Stimulated activated naive B cell treated with anti-CD40 and anti-IgM and Interleukin-4, amounts not matched to agents 10 μg/mL and 1 μg/mL and 100 μg/mL, for 72 hours (primary cell): ENCODE results near the gene POMT1.
A peak's percentile ranks its signal among the peaks of the same experiment; 100 is the strongest.
"Not testable (repeated sequence)": the region's sequence is repeated elsewhere in the genome, so short reads cannot be mapped to it uniquely, and the experiment has no call there.

Experiments used
- ATAC-seq, 2 donors: fragments of 150-1000 bp; cut with Tn5 transposase; replicated peaks; 2 replicates each; pipeline ENCODE4 v1.10.0; 2021; ENCODE audit warnings: moderate library complexity in 1 of 2
- DNase-seq: peaks from one replicate; pipeline ENCODE4 v3.0.0; 2021
- H3K27ac Mint-ChIP-seq: one replicate; pipeline ENCODE4 v1.8.0; 2022; ENCODE audit warnings: mild to moderate bottlenecking, mixed read lengths
- H3K27me3 Mint-ChIP-seq, 2 donors: one replicate each; pipeline ENCODE4 v1.8.0; 2022; ENCODE audit warnings: mixed read lengths in 2 of 2
- H3K36me3 Mint-ChIP-seq, 2 donors: one replicate each; pipeline ENCODE4 v1.8.0; 2022; ENCODE audit warnings: mixed read lengths in 2 of 2, mild to moderate bottlenecking in 1 of 2
- H3K4me1 Mint-ChIP-seq, 2 donors: one replicate each; pipeline ENCODE4 v1.8.0; 2022; ENCODE audit warnings: mixed read lengths in 2 of 2, mild to moderate bottlenecking in 1 of 2
- H3K4me3 Mint-ChIP-seq, 2 donors: one replicate each; pipeline ENCODE4 v1.8.0; 2022; ENCODE audit warnings: mild to moderate bottlenecking in 2 of 2, mixed read lengths in 2 of 2, moderate library complexity in 1 of 2
- H3K9me3 Mint-ChIP-seq, 2 donors: one replicate each; pipeline ENCODE4 v1.8.0; 2022; ENCODE audit warnings: mixed read lengths in 2 of 2, mild to moderate bottlenecking in 1 of 2

The POMT1 gene

DNA sequence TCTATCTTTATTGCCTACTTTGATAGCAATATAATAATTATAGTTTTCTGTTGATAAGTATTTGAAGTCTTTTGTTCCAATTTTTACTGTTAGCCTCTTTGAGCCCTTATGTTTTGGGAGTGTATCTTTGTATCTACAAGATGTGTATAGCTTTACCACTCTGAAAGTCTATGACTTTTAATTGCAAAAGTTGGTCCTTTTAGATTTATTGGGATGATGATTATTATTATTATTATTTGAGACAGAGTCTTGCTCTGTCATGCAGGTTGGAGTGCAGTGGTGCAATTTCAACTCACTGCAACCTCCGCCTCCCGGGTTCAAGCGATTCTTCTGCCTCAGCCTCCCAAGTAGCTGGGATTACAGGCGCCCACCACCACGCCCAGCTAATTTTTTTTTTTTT lies 30.6 kb upstream of the POMT1 start:
- H3K9me3 Mint-ChIP-seq, H3K4me3 Mint-ChIP-seq, DNase-seq, ATAC-seq, H3K27me3 Mint-ChIP-seq, H3K27ac Mint-ChIP-seq: not testable (repeated sequence)
- Mint-ChIP-seq H3K36me3 (peaks cover 41 to 68% of the 10 kb centered on the region in 2 donors), H3K4me1 (peaks cover 2 to 16% of the 10 kb centered on the region in 2 donors)

DNA sequence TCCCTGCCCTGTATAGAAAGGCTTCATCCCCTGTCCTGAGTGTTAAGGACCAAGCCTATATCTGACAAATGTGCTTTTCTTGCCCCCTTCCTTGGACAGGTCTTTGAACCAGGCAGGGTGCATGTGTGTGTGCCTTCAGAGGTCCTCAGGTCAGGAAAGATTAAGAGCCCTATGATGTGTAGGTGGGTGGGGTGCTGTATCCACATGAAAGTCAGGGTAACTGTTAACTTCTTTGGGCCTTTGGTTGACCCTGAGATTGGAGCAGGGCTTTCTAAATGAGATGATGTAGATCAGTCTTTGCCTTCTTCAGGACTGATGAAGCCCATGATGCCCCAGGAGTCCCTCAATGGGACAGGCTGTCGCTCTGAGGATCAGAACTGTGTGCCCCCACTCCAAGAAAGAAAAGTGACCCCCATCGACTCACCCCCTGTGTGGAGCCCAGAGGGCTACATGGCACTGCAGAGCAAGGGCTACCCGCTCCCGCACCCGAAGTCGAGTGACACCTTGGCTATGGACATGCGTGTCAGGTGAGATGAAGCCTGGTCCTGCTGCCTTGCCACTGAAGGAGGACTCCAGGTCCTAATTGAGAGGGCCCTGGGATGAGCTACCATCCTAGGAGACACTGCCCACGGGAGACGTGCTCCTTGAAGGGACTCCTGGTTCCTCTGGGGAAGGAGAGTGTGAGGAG lies 29.4 kb upstream of the POMT1 start:
- no peaks in the 10 kb centered on the region for H3K9me3 Mint-ChIP-seq
- no peaks in the 10 kb centered on the region for H3K27me3 Mint-ChIP-seq
- DNase-seq, result no peak
- no peak overlapping the region for H3K4me3 Mint-ChIP-seq
- peak overlapping the region; percentile 86 for H3K27ac Mint-ChIP-seq
- peaks cover 38 to 69% of the 10 kb centered on the region in 2 donors for H3K36me3 Mint-ChIP-seq
- peaks cover 9 to 20% of the 10 kb centered on the region in 2 donors for H3K4me1 Mint-ChIP-seq
- ATAC-seq, result no peak

DNA sequence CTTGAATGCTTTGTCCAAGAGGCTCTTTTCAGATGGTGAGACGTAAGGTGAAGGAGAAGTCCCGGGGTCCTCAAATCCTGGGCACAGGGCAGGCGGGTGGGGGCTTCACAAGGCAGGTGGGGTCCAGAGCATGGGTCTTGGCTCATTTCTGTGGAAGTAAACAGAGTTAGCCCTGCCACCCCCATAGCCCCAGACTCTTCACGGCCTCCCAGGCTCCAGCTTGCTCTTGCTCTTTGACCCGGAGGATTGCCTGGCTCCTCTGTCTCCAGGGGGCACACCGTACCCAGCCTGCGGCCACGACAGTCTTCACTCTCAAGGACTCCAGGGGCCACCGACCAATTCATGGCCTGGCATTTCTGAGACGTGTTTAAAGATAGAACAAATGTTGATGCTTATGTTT lies 28.8 kb upstream of the POMT1 start:
- ATAC-seq (no peak), DNase-seq (no peak)
- H3K4me1 Mint-ChIP-seq, result peaks cover 10 to 22% of the 10 kb centered on the region in 2 donors
- H3K36me3 Mint-ChIP-seq, result peaks cover 40 to 69% of the 10 kb centered on the region in 2 donors
- H3K4me3 Mint-ChIP-seq, result no peak overlapping the region
- no peaks in the 10 kb centered on the region for H3K27me3 Mint-ChIP-seq
- H3K27ac Mint-ChIP-seq, result no peak overlapping the region
- no peaks in the 10 kb centered on the region for H3K9me3 Mint-ChIP-seq

DNA sequence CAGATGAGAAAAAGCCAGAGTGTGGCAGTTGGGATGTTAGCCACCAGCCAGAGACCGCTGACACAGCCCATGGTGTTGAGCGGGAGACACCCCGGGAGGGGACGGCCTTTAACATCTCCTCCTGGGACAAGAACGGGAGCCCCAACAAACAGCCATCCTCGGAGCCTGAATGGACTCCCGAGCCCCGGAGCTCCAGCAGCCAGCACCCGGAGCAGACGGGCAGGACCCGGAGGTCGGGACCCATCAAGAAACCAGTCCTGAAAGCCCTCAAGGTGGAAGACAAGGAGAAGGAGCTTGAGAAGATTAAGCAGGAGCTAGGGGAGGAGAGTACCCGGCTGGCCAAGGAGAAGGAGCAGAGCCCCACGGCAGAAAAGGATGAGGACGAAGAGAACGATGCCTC lies 28.0 kb upstream of the POMT1 start:
- ATAC-seq, result no peak
- Mint-ChIP-seq H3K9me3 (no peaks in the 10 kb centered on the region), H3K36me3 (peaks cover 41 to 71% of the 10 kb centered on the region in 2 donors), H3K4me3 (no peak overlapping the region), H3K27me3 (no peaks in the 10 kb centered on the region), H3K4me1 (peaks cover 10 to 20% of the 10 kb centered on the region in 2 donors), H3K27ac (peak overlapping the region; percentile 75)
- no peak for DNase-seq

DNA sequence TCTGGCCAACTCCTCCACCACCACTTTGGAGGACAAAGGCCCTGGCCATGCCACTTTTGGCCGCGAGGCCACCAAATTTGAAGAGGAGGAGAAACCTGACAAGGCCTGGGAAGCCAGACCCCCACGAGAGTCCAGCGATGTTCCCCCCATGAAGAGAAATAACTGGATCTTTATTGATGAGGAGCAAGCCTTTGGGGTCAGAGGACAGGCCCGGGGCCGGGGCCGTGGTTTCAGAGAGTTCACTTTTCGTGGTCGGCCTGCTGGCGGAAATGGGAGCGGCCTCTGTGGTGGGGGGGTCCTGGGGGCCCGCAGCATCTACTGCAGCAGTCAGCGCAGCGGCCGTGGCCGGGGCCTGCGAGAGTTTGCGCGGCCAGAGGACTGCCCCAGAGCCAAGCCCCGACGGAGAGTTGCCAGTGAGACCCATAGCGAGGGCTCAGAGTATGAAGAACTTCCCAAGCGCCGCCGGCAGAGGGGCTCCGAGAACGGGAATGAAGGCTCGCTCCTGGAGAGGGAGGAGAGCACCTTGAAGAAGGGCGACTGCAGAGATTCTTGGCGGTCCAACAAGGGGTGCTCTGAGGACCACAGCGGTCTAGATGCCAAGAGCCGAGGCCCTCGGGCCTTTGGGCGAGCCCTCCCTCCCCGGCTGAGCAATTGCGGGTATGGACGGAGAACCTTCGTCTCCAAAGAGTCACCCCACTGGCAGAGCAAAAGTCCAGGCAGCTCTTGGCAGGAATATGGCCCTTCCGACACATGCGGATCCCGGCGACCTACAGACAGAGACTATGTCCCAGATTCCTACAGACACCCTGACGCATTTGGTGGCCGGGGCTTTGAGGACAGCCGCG lies 27.4 kb upstream of the POMT1 start:
- Mint-ChIP-seq H3K9me3 (no peaks in the 10 kb centered on the region), H3K27me3 (no peaks in the 10 kb centered on the region), H3K36me3 (peaks cover 36 to 65% of the 10 kb centered on the region in 2 donors), H3K4me3 (no peak overlapping the region), H3K4me1 (peaks cover 10 to 14% of the 10 kb centered on the region in 2 donors), H3K27ac (peak overlapping the region; percentile 75)
- DNase-seq, result no peak
- no peak for ATAC-seq

DNA sequence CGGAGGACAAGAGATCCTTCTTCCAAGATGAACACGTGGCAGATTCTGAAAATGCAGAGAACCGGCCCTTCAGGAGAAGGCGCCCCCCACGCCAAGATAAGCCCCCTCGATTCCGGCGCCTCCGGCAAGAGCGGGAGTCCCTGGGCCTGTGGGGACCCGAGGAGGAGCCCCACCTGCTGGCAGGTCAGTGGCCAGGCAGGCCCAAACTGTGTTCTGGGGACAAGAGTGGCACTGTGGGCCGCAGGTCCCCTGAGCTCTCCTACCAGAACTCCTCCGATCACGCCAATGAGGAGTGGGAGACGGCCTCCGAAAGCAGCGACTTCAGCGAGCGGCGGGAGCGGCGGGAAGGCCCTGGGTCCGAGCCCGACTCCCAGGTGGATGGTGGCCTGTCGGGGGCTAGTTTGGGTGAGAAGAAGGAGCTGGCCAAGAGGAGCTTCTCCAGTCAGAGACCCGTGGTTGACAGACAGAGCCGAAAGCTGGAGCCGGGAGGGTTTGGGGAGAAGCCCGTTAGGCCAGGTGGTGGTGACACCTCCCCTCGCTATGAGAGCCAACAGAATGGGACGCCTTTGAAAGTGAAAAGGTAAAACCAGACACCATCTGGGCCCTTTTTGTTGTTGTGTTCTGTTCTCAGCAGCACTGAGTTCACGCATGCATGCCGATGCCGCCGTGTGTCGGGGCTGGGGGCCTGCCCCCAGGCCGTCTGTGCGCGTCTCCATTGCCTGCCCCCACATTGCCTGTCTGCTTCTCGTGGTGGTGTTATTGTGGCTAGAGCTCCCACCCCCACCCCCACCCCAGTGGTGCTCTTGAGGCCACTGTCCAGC lies 26.6 kb upstream of the POMT1 start:
- DNase-seq (no peak), ATAC-seq (no peak)
- Mint-ChIP-seq H3K4me1 (peaks cover 10 to 14% of the 10 kb centered on the region in 2 donors), H3K4me3 (no peak overlapping the region), H3K27me3 (no peaks in the 10 kb centered on the region), H3K9me3 (no peaks in the 10 kb centered on the region), H3K27ac (no peak overlapping the region), H3K36me3 (peaks cover 30 to 57% of the 10 kb centered on the region in 2 donors)

DNA sequence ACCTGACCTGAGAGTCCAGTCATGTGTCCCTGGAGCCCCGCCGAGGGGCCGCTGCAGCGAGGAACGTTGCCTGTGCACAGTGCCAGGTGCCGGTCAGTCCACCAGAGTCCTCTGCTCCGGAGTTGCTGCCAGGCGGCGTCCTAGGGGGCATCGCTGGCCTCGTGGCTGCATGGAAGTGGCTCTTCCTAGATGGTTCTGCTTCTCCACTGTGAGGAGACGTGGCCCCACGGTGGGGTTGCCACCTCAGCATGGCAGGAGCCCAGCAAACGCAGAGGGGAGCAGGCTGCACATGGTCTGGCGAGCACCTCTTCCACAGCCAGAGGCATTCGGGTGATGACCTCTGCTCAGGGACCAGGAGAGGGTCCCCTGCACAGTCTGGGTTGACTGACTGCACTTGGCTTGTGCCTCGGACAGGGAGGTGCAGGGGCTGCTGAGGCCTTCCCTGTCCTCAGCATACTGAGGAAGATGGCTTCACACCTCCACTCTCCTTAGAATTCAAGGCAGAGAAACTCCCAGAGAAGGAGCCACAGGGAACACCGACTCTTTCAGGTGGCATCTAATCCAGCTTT lies 25.9 kb upstream of the POMT1 start:
- no peaks in the 10 kb centered on the region for H3K27me3 Mint-ChIP-seq
- peaks cover 35 to 57% of the 10 kb centered on the region in 2 donors for H3K36me3 Mint-ChIP-seq
- peak overlapping the region; percentile 70 for H3K27ac Mint-ChIP-seq
- ATAC-seq (no peak), DNase-seq (no peak)
- no peak overlapping the region for H3K4me3 Mint-ChIP-seq
- H3K9me3 Mint-ChIP-seq, result no peaks in the 10 kb centered on the region
- peaks cover 10 to 14% of the 10 kb centered on the region in 2 donors for H3K4me1 Mint-ChIP-seq

DNA sequence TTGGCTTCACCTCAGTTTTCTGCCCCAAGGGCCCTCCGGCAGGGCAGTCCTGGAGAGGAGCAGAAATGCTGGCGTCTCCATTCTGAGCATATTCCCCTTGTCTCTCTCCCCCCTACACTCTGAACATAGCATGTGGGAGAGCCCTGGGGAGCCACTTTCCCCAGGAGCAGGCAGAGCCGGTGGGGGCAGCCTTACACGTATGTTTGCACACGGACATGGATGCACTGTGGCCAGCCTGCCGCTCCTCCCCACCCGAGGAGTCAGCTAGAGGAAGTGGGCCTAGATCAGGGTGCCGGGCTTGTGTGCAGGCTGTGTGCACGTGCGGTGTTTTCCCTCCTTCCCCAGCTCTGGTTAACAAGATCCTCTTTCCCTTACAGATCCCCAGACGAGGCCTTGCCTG lies 25.4 kb upstream of the POMT1 start:
- peaks cover 40 to 62% of the 10 kb centered on the region in 2 donors for H3K36me3 Mint-ChIP-seq
- peak overlapping the region; percentile 76 for H3K27ac Mint-ChIP-seq
- no peaks in the 10 kb centered on the region for H3K9me3 Mint-ChIP-seq

DNA sequence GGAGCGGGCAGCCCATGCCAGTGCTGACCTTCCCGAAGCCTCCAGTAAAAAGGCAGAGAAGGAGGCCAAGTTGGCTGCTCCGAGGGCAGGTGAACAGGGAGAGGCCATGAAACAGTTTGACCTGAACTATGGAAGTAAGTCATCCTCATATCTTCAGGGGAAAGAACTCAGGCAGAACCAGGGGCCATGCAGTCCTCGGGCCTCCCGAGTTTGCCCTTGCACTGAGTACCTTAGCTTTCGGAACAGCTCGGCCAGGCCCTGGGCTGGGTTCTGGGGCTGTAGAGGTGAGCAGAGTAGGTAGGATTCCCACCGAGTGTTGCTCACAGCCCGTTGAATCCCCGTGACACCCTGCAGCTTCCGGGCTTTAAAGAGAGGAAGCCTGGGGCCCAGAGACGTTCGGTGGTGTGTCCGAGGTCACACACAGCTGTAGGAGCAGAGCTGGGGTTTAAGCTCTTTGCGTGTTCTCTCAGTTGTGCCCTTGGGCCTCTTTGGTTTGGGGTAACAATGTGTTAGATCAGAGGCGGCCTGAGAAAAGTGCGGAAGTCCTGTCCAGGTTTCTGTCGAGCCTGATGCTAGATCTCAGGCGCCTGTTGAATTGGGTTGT lies 24.8 kb upstream of the POMT1 start:
- Mint-ChIP-seq H3K4me1 (peaks cover 8 to 10% of the 10 kb centered on the region in 2 donors), H3K27ac (peak overlapping the region; percentile 76), H3K27me3 (no peaks in the 10 kb centered on the region), H3K4me3 (no peak overlapping the region), H3K9me3 (no peaks in the 10 kb centered on the region), H3K36me3 (peaks cover 42 to 63% of the 10 kb centered on the region in 2 donors)
- ATAC-seq (no peak), DNase-seq (no peak)

More for the DNA sequence above, 25.4 kb upstream of the POMT1 start:
- no peak overlapping the region for H3K4me3 Mint-ChIP-seq
- peaks cover 10 to 14% of the 10 kb centered on the region in 2 donors for H3K4me1 Mint-ChIP-seq
- ATAC-seq (no peak), DNase-seq (no peak)
- H3K27me3 Mint-ChIP-seq, result no peaks in the 10 kb centered on the region

DNA sequence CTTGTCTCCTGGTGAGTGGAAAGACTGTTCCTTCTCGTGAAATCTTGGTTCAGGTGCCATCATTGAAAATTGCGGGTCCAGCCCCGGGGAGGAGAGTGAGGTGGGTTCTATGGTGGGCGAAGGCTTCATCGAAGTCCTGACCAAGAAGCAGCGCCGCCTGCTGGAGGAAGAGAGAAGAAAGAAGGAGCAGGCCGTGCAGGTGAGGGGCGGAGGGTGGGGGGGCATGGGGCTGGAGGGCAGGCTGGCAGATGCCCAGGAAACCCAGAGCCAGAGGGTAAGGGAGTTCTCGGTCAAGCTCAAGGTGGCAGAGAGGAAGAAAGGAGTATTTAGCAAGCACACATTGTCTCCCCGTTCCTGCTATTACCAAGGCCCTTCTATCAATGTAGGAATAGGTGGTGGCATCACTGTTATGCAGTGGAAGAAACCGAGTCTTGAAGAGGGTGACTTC lies 24.3 kb upstream of the POMT1 start:
- no peaks in the 10 kb centered on the region for H3K27me3 Mint-ChIP-seq
- H3K4me1 Mint-ChIP-seq, result peaks cover 6 to 8% of the 10 kb centered on the region in 2 donors
- H3K27ac Mint-ChIP-seq, result peak overlapping the region; percentile 5
- H3K4me3 Mint-ChIP-seq, result peak overlapping the region in 1 of 2 donors; percentile 14
- peak; percentile 66 to 73 for ATAC-seq
- peaks cover 38 to 60% of the 10 kb centered on the region in 2 donors for H3K36me3 Mint-ChIP-seq
- H3K9me3 Mint-ChIP-seq, result no peaks in the 10 kb centered on the region
- peak; percentile 24 for DNase-seq

DNA sequence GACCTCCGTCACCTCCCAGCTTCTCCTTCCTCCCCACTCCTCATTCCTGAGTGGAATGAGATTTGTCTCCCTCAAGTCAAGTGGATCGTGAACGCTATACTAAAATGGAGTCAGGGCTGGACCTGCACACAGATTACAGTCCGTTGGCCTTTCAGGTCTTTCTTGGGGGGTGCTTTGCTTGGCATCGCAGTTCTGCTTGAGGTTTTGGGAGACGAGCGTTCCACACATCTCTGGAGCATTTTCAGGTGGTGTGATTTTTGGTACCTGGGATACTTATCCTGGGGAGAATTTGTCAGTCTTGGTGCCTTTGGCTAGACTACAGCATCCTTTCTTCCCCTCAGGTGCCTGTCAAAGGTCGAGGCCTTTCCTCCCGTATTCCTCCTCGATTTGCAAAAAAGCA lies 23.8 kb upstream of the POMT1 start:
- no peaks in the 10 kb centered on the region for H3K9me3 Mint-ChIP-seq
- ATAC-seq, result no peak
- no peaks in the 10 kb centered on the region for H3K27me3 Mint-ChIP-seq
- no peak overlapping the region for H3K27ac Mint-ChIP-seq
- peaks cover 38 to 55% of the 10 kb centered on the region in 2 donors for H3K36me3 Mint-ChIP-seq
- H3K4me3 Mint-ChIP-seq, result no peak overlapping the region
- peaks cover 6 to 8% of the 10 kb centered on the region in 2 donors for H3K4me1 Mint-ChIP-seq
- DNase-seq, result no peak

DNA sequence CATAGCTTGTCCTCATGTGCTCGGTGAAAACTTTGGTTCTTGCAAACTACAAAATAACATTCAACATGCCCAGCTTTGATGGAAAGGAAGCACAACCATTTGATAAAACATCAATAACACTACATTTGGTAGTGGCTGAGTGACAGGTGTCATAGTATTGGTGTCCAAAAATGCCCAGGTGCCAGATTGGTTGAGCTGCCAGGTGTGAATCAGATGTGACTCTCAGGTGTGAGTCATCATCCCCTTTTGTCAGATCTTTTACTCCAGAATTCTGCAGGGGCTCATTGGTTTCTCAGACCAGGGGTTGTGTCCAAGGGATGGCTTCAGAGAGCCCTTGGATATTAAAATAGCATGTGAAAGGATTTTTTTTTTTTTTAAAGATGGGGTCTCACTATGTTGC lies 22.5 kb upstream of the POMT1 start:
- Mint-ChIP-seq H3K36me3 (peaks cover 41 to 55% of the 10 kb centered on the region in 2 donors), H3K4me1 (peaks cover 6 to 8% of the 10 kb centered on the region in 2 donors), H3K27me3 (no peaks in the 10 kb centered on the region), H3K4me3 (no peak overlapping the region), H3K9me3 (no peaks in the 10 kb centered on the region), H3K27ac (peak overlapping the region; percentile 31)
- DNase-seq (no peak), ATAC-seq (no peak)

DNA sequence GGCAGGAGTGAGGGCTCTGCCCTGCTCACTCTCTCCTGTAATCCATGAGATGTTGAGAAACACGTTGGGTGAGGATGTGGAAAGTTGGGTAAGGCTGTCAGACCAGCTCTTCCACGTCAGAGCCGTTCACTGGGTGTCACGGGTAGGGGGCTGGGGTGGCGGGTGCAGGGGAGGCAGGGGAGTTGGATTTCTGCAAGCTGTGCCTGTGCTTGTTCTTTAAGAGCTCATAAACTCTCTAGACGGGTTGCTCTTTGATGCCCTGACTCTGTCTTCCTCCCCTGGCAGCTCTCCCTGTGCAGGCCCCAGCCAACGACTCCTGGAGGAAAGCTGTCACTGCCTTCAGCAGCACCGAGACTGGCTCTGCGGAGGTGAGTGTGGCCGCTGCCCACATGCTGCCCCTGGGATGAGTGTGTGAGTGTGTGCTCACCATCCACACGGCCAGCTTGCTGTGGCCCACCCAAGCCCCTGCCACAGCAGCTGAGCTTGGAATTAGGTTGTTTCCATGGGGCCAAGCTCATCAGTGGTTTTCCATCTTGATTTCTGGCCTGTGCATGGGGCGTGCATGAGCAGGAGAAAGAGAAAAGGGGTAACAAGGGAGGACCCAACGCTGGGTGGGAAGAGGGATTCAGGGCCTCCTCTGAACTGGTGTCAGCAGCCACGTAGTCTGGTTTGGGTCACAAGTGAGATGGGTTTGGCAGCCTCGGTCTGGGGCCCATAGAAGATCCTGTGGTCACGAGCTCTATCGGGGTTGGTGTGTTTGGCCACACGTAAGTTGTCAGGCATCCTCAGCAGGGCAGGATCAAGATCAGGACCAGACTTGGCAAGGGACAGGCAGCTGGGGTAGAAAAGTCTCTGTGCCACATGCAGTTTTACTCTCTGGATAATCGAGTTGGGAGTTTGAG lies 21.0 kb upstream of the POMT1 start:
- Mint-ChIP-seq H3K27me3 (no peaks in the 10 kb centered on the region), H3K36me3 (peaks cover 46 to 60% of the 10 kb centered on the region in 2 donors), H3K4me3 (no peak overlapping the region), H3K9me3 (no peaks in the 10 kb centered on the region), H3K4me1 (peaks cover 6 to 8% of the 10 kb centered on the region in 2 donors), H3K27ac (peak overlapping the region; percentile 31)
- ATAC-seq (no peak), DNase-seq (no peak)
